GM12891 (cell line): ENCODE results near the gene OPN1LW.
"Not testable (repeated sequence)": the region's sequence is repeated elsewhere in the genome, so short reads cannot be mapped to it uniquely, and the experiment has no call there.

Experiments used
- PAX5 ChIP-seq: IDR thresholded peaks from 2 replicates; pipeline ENCODE4 v1.6.1; 2011; ENCODE audit warnings: low read length, moderate library complexity, mild to moderate bottlenecking; ENCODE audit not compliant: insufficient read depth, severe bottlenecking
- POLR2A ChIP-seq: IDR thresholded peaks from 2 replicates; pipeline ENCODE4 v1.6.1; 2011; ENCODE audit warnings: low read depth, low read length, control low read depth
- POLR2AphosphoS5 ChIP-seq: IDR thresholded peaks from 2 replicates; pipeline ENCODE4 v1.6.1; 2011; ENCODE audit warnings: low read depth, low read length, control low read depth
- SPI1 ChIP-seq: IDR thresholded peaks from 2 replicates; pipeline ENCODE4 v1.6.1; 2011; ENCODE audit warnings: low read depth, low read length, control low read depth
- TAF1 ChIP-seq: IDR thresholded peaks from 2 replicates; pipeline ENCODE4 v1.6.1; 2011; ENCODE audit warnings: low read depth, low read length, control low read depth

- not testable (repeated sequence) for TF ChIP-seq POLR2A, POLR2AphosphoS5, SPI1, TAF1, PAX5
Observed at GRCh38 chrX:154172535-154172943, 28.5 kb downstream of the OPN1LW start.
